ENCODE results near the gene SNRNP27.
"Not testable (repeated sequence)": the region's sequence is repeated elsewhere in the genome, so short reads cannot be mapped to it uniquely, and the experiment has no call there.

The SNRNP27 gene

GRCh38 chr2:69946351-69947324, 52.9 kb downstream of the SNRNP27 start:
- peak; percentile 25 for DNase-seq (ENCODE audit: low read depth)

GRCh38 chr2:69947325-69947931, 53.7 kb downstream of the SNRNP27 start:
- no peak for DNase-seq (ENCODE audit: low read depth)

DNA sequence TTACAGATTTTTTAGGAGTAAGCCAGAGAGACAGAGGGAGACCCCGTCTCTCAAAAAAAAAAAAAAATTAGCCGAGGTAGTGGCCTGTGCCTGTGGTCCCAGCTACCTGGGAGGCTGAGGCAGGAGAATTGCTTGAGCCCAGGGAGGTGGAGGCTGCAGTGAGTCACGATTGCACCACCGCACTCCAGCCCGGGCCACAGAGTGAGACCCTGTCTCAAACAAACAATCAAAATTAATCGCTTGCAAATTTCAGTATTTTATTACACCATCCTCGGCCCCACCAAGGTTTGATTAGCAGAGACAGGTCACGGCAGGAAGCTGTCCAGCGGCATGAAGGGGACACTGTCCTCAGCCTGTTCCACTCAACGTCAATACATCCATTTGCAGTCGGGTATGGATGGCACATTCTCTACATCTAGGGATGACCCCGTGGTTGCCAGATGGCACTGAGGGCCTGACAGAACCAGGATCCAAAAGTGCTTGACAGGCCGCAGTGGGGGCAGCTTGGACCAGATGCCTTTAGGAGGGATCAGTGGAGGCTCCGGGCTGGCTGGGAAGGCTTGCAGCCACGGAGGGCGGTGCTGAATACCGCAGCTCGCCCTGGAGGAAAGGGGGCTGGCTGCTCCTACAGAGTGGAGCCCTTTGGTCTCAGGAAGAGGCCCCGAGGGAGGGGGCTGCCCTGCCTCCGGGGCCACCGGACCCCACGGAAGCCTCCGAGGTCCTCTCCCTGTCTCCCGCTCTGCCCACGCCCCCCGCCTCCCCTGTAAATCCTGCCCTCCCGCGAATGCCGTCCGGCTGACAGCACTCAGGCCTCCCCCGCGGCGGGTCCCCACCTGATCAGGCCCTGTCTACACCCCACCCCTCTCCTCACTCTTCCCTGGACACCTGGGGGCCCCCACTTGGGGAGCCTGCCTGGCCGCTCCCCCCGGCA, 54.5 kb downstream of the SNRNP27 start:
- DNase-seq (ENCODE audit: low read depth): no peak

- no peak for DNase-seq (ENCODE audit: low read depth)
Observed at GRCh38 chr2:69948963-69949645, 55.3 kb downstream of the SNRNP27 start.

DNA sequence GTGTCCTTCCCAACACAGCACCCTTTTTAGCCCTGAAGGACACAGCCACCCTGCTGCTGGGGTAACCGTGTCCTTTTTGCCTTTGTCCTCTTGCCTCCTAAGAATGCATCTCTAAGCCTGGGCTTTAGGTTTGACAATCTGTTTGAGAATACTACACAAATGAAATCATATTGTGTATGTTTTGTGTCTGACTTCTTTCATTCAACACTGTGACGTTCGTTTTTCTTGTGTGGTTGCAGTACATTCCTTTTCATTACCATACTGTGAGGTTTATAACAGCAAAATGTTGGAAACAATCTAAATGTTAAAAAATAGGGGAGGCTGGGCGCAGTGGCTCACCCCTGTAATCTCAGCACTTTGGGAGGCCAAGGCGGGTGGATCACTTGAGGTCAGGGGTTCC, 56.5 kb downstream of the SNRNP27 start:
- DNase-seq (ENCODE audit: low read depth): no peak

DNA sequence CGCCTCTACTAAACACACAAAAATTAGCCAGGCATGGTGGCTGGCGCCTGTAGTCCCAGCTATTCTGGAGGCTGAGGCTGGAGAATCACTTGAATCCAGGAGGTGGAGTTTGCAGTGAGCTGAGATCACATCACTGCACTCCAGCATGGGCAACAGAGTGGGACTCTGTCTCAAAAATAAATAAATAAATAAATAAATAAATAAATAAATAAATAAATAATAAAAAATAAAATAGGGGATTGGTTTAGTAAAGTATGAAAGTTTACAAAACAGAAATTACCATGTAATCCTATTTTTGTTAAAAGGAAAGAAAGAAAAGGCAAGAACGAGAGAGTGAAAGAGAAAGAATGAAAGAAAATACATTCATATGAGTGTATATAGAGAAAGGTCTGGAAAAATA, 56.9 kb downstream of the SNRNP27 start:
- not testable (repeated sequence) for DNase-seq (ENCODE audit: low read depth)

- DNase-seq (ENCODE audit: low read depth): no peak
Observed at GRCh38 chr2:69952336-69953115, 58.8 kb downstream of the SNRNP27 start.

DNA sequence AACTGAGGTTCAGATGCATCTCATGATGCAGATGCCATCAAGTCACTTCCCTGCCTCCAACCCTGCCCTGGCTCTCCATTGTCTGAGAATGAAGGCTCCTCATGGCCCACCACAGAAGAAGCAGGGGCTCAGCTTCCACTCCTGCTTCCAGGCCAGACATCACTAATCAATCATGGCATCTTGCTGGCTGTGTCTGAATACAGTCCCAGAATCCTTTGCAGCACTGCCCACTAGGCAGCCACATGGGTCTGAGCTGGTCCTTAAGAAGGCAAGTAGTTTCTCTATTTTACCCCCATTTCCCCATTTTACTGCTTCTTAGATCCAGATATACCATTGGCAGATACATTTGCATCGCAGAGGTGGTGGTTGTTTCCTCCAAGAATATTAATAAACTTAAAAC, 60.3 kb downstream of the SNRNP27 start:
- no peak for DNase-seq (ENCODE audit: low read depth)
